NT2/D1 (cell line): ENCODE data around the gene RPRD1B.

Source experiments
- DNase-seq: peaks from one replicate; pipeline ENCODE4 v3.0.0-alpha.2; 2011; ENCODE audit warnings: low read depth, low spot score
- H3K27me3 ChIP-seq: 2 replicates; pipeline ENCODE4 v1.6.0; 2011; ENCODE audit warnings: mild to moderate bottlenecking; ENCODE audit not compliant: insufficient read length, insufficient read depth
- H3K36me3 ChIP-seq: 2 replicates; pipeline ENCODE4 v1.6.1; 2011; ENCODE audit warnings: mild to moderate bottlenecking, low read length, mixed read lengths; ENCODE audit not compliant: insufficient read depth, insufficient read length
- H3K4me1 ChIP-seq: 2 replicates; pipeline ENCODE4 v1.5.1; 2011; ENCODE audit not compliant: insufficient read depth, insufficient read length
- H3K4me3 ChIP-seq: 2 replicates; pipeline ENCODE4 v1.5.1; 2011; ENCODE audit warnings: low read depth; ENCODE audit not compliant: insufficient read length
- H3K9ac ChIP-seq: 2 replicates; pipeline ENCODE4 v1.6.0; 2011; ENCODE audit warnings: low read depth; ENCODE audit not compliant: insufficient read length
- H3K9me3 ChIP-seq: 2 replicates; pipeline ENCODE4 v1.5.1; 2011; ENCODE audit warnings: mild to moderate bottlenecking, low read length; ENCODE audit not compliant: insufficient read depth
- SUZ12 ChIP-seq: IDR thresholded peaks from 2 replicates; pipeline ENCODE4 v1.6.1; 2011; ENCODE audit not compliant: insufficient read length, insufficient read depth; ENCODE audit errors: extremely low read depth
- YY1 ChIP-seq: IDR thresholded peaks from 2 replicates; pipeline ENCODE4 v1.6.1; 2011; ENCODE audit not compliant: insufficient read length, insufficient read depth
- ZNF274 ChIP-seq: IDR thresholded peaks from 2 replicates; pipeline ENCODE4 v1.6.1; 2011; ENCODE audit warnings: mild to moderate bottlenecking, low read depth, low read length

RPRD1B gene

DNA sequence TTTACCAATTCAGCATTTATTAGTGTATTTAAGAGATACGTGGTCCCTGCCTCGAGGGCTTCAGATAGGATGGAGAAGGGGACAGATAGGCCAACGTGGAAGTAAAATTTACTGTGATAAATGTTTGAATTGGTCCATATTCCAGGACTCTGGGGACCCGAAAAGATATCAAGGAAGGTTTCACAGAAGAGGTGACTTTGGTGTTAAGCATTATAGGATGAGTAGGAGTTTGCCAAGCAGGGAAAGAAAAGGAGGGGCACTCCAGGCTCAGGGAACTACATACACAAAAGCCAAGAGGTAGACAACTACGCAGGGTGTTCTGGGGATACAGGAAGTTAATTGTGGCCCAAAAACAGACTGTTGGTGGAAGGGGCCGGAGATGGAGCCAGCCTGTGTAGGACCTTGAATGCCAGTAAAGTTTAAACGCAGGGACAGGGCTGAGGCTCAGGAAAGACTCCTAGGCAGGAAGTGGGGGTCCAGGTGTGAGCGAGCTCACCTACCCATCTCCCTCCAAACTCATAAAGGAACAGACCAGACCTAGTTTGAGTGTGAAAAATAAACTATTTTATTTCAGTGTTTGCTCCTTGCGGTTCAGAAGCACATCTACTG is 94.5 kb downstream of the RPRD1B start:
- H3K9ac ChIP-seq = no peak overlapping the region
- H3K4me1 ChIP-seq = no peaks in the 10 kb centered on the region
- H3K27me3 ChIP-seq = no peaks in the 10 kb centered on the region
- H3K4me3 ChIP-seq = no peak overlapping the region
- TF ChIP-seq ZNF274 (no peak), YY1 (no peak), SUZ12 (no peak)
- no peak for DNase-seq
- no peaks in the 10 kb centered on the region for H3K36me3 ChIP-seq
- no peaks in the 10 kb centered on the region for H3K9me3 ChIP-seq

DNA sequence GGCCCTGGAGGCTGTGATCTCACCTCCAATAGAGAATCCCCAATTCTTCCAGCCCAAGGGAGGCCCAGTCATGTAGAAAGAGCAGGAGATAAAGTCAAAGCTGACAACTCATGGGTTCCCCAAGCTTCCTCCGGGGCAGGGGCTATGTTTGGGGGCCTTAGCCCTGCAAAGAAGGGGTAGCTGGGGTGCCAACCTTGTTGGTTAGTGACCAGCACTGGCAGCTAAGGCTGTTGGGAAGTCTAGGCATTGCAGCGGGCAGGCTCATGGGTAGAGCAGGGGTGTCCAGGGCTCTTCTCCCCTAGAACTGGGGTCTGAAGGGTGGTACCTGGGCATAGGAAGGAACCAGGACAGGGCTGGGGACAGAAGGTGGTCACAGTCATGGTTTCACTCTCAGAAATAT is 95.1 kb downstream of the RPRD1B start:
- no peak overlapping the region for H3K4me3 ChIP-seq
- H3K9me3 ChIP-seq = no peaks in the 10 kb centered on the region
- H3K4me1 ChIP-seq = no peaks in the 10 kb centered on the region
- TF ChIP-seq SUZ12 (no peak), YY1 (no peak), ZNF274 (no peak)
- H3K9ac ChIP-seq = no peak overlapping the region
- no peaks in the 10 kb centered on the region for H3K36me3 ChIP-seq
- no peak for DNase-seq
- H3K27me3 ChIP-seq = no peaks in the 10 kb centered on the region

DNA sequence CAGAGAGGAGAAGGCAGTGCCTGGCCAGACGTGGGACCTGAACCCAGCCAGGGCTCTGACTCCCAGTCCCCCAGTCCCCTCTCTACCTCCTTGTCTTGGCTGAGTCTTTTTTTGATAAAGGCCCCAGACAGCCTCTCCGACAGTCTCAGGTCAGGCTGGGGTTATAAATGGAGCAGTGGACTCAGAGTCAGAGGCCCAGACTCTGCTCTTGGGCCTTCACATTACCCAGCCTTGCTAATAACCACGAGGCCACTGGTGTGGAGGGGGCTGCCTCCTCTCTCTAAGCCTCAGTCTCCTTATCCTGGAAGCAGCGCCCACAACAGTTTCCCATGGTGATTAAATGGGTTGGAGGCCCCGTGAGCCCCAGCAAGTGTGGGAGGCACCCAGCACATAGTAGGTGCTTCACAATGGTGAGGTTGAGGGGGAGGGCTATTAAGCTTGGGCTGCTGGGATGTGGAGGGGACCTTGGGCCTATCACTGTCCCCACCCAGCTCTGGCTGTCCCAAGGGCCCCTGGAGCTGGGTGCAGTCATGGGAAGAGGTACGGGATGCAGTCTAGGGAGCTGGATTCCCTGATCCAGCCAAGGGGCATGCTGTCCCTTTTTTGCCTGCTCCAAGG is 95.8 kb downstream of the RPRD1B start:
- Histone ChIP-seq H3K27me3 (no peaks in the 10 kb centered on the region), H3K9ac (no peak overlapping the region), H3K9me3 (no peaks in the 10 kb centered on the region), H3K4me1 (peaks cover 2% of the 10 kb centered on the region), H3K4me3 (no peak overlapping the region), H3K36me3 (no peaks in the 10 kb centered on the region)
- DNase-seq = no peak
- TF ChIP-seq YY1 (no peak), SUZ12 (no peak), ZNF274 (no peak)

DNA sequence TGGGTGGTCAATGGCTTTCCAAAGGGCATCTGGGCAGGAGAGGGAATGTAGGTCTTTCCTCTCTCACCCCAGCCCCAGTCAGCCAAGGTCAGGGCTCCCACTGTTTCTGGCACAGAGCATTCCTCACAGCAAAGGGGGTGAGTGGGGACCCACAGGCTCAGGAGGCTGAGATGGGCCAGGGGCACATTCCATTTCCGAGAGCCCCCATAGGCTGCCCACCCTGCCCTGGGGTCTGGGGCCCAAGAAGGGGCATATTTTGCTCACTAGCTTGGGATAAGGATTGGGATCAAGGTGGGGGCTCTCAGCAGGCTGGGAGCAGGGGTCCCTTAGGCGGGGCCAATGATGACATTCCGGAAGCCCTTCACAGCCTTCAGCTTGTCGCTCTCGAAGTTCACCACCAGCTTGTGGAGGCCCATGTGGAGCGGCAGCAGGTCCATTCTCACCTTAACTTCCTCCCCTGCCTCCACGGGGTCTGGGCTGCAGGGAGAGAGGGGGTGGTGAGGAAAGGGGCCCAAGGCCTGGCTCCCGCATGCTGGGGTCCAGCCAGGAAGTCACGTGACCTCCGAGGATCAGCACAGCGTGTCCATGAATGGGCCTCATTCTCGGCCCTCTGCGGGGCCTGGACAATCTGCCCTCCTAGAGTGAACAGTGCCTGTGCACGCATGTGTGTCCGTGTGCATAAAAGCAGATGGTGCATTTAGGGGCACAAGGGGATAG is 96.5 kb downstream of the RPRD1B start:
- Histone ChIP-seq H3K9me3 (no peaks in the 10 kb centered on the region), H3K27me3 (no peaks in the 10 kb centered on the region), H3K36me3 (no peaks in the 10 kb centered on the region), H3K4me1 (peaks cover 5% of the 10 kb centered on the region), H3K4me3 (no peak overlapping the region), H3K9ac (no peak overlapping the region)
- no peak for DNase-seq
- TF ChIP-seq YY1 (no peak), ZNF274 (no peak), SUZ12 (no peak)

DNA sequence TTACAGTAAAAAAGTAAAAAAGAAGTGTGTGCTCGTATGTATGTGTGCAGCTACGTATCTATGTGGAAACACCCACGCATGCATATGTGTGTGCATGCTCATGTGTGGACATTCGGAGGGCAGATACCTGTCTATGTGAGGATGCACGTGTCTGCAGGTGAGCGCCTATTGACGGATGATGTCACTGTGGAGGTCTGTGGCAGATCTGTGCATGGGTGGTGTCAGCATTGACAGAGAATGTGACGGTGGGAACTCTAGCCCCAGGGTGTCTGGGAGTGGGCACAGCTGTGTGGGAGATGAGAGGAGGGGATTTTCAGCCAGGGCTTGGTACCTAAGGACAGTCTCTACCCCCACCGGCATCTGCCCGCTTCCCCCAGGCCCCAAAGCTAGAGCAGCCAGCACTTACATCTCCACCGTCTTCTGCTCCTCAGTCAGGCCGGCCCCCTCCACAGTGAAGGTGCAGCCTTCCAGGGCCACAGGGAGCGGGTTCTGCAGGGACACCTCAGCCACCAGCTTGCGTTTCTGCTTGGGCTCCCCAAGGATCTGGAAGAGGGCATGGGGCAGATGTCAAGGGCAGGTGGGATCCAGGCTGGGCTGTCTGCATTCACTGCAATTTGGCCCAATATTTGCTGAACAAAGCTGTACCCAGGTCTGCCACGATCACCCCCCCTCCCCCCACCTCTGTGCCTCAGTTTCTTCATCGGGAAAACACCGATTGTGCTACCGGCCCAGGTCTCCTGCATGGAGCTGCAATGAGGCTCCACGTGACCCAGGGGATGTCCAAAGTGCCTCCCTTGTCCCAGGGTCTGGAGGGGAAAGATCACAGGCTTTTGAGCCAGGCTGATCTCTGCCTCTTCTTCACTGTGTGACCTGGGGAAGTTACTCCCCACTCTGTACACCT is 97.4 kb downstream of the RPRD1B start:
- DNase-seq = no peak
- H3K27me3 ChIP-seq = no peaks in the 10 kb centered on the region
- H3K9ac ChIP-seq = no peak overlapping the region
- TF ChIP-seq ZNF274 (no peak), YY1 (no peak), SUZ12 (no peak)
- H3K36me3 ChIP-seq = no peaks in the 10 kb centered on the region
- H3K9me3 ChIP-seq = no peaks in the 10 kb centered on the region
- H3K4me1 ChIP-seq = peaks cover 7% of the 10 kb centered on the region
- no peak overlapping the region for H3K4me3 ChIP-seq

DNA sequence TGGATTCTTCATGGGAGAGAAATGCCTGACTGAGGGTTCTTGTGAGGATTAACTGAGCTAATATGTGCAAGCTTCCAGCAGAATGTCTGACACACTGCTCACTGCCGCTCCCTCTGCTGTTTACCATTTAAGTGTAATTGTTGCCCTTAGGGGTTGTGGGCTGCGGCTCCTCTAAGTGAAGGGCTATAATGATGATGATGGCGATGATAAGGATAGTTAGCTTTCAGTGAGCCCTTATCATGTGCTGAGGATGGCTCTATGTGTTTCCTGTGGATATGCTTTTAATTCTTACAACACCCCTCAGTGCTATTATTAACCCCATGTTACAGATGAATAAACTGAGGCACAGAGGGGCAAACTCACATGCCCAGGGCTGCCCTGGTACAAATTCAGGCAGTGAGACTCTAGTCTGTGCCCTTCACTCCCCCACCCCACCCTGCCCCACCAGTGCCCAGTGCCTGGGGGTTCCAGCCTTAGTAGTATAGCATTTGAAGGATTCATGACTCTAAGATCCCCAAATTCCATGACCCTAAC is 98.1 kb downstream of the RPRD1B start:
- TF ChIP-seq YY1 = no peak
- DNase-seq = no peak
- Histone ChIP-seq H3K27me3 (no peaks in the 10 kb centered on the region), H3K4me1 (peaks cover 7% of the 10 kb centered on the region), H3K9me3 (no peaks in the 10 kb centered on the region), H3K4me3 (no peak overlapping the region), H3K36me3 (peaks cover 3% of the 10 kb centered on the region), H3K9ac (no peak overlapping the region)
